ENCODE measurements around the gene FER. TPM values are rescaled to one million over a fixed set of nuclear protein-coding genes. Genes with fewer than 3 reads are reported as not detected.

Gene FER
- polyA plus RNA-seq, 1 donor (not counting 4 experiments of a cell fraction or from before 2014, with no cell fraction given): 17.1 TPM

DNA sequence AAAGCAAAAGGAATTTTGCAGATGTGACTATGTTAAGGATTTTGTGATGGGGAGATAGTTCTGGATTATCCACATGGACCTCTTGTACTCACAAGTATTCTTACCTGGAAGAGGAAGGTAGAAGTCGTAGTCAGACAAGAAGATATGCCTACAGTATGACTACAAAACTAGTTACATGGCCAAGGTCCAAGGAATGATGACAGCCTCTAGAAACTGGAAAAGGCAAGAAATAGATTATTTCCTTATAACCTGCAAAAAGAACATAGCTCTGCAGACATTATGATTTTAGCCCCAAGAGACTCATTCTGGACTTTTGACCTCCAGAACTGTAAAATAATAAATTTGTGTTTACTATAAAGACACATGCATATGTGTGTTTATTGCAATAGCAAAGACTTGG is 226.9 kb downstream of the FER start:
- no peak for FAIRE-seq
- Histone ChIP-seq H3K4me1 (ENCODE audit: control insufficient read depth, extremely low read depth, insufficient read depth, low read length) (no peaks in the 10 kb centered on the region), H3K9me1 (ENCODE audit: control insufficient read depth, extremely low read depth, insufficient read depth, low read length) (no peaks in the 10 kb centered on the region), H3K4me3 (ENCODE audit: control insufficient read depth in 2 of 3, extremely low read depth in 1 of 3, insufficient read depth in 2 of 3, low read depth in 1 of 3, low read length in 3 of 3) (no peak overlapping the region), H3K9ac (ENCODE audit: control insufficient read depth, extremely low read depth, insufficient read depth, low read length) (no peak overlapping the region), H3K4me2 (ENCODE audit: control insufficient read depth, extremely low read depth, insufficient read depth, low read depth, low read length) (no peak overlapping the region), H3K36me3 (ENCODE audit: control insufficient read depth in 2 of 2, extremely low read depth in 1 of 2, insufficient read depth in 2 of 2, low read length in 2 of 2) (no peaks in the 10 kb centered on the region), H3K9me3 (ENCODE audit: control insufficient read depth, low read depth, low read length) (no peaks in the 10 kb centered on the region), H4K20me1 (ENCODE audit: control insufficient read depth, extremely low read depth, insufficient read depth, low read length) (no peaks in the 10 kb centered on the region), H3K27me3 (ENCODE audit: control insufficient read depth, extremely low read depth, insufficient read depth, low read length) (no peaks in the 10 kb centered on the region), H3K27ac (ENCODE audit: control insufficient read depth, insufficient read depth, low read length) (no peak overlapping the region), H3K79me2 (ENCODE audit: control insufficient read depth, insufficient read depth, low read length) (no peaks in the 10 kb centered on the region), H2AFZ (ENCODE audit: control insufficient read depth, low read length) (no peak overlapping the region)
- dilution Hi-C loops (cut with MboI; ENCODE audit: extremely low pct_ligation_motif_present, low sequenced_read_pairs): no loop called here
- no peak for TF ChIP-seq EZH2 (IDR thresholded peaks at IDR 0.05; ENCODE audit: low read length)
- TF ChIP-seq, protein P1, sequence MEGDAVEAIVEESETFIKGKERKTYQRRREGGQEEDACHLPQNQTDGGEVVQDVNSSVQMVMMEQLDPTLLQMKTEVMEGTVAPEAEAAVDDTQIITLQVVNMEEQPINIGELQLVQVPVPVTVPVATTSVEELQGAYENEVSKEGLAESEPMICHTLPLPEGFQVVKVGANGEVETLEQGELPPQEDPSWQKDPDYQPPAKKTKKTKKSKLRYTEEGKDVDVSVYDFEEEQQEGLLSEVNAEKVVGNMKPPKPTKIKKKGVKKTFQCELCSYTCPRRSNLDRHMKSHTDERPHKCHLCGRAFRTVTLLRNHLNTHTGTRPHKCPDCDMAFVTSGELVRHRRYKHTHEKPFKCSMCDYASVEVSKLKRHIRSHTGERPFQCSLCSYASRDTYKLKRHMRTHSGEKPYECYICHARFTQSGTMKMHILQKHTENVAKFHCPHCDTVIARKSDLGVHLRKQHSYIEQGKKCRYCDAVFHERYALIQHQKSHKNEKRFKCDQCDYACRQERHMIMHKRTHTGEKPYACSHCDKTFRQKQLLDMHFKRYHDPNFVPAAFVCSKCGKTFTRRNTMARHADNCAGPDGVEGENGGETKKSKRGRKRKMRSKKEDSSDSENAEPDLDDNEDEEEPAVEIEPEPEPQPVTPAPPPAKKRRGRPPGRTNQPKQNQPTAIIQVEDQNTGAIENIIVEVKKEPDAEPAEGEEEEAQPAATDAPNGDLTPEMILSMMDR (optimal IDR thresholded peaks at IDR 0.05 in 1 of 3, IDR thresholded peaks at IDR 0.05 in 1 of 3, conservative IDR thresholded peaks at IDR 0.05 in 1 of 3; ENCODE audit: extremely low read depth in 1 of 3, insufficient read depth in 2 of 3, low read length in 3 of 3): no peak
- DNase-seq (ENCODE audit: low read depth, low spot score): no peak

DNA sequence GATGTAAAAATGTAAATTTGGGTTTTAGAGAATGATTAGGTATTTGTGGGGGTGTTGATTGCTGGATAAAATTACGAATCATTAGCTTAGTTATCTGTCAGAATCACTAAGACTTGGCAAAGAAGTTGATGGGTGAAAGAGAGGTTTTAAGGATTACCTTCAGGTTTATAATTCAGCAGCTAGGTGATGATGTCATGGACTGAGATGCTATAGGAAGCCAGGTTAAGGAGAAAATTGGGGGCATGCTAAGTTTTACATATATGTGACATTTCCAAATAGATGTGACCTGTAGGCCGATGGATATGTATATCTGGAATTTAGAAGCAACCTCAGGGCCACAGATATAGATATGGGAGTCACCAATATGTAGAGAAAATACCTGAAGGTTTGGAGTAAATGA is 228.0 kb downstream of the FER start:
- no peaks in the 10 kb centered on the region for H3K4me1 ChIP-seq (ENCODE audit: control insufficient read depth, extremely low read depth, insufficient read depth, low read length)
- dilution Hi-C loops (cut with MboI; ENCODE audit: extremely low pct_ligation_motif_present, low sequenced_read_pairs): no loop called here
- H3K9me3 ChIP-seq (ENCODE audit: control insufficient read depth, low read depth, low read length): no peaks in the 10 kb centered on the region
- H3K9me1 ChIP-seq (ENCODE audit: control insufficient read depth, extremely low read depth, insufficient read depth, low read length): no peaks in the 10 kb centered on the region
- no peaks in the 10 kb centered on the region for H4K20me1 ChIP-seq (ENCODE audit: control insufficient read depth, extremely low read depth, insufficient read depth, low read length)
- H3K4me3 ChIP-seq (ENCODE audit: control insufficient read depth in 2 of 3, extremely low read depth in 1 of 3, insufficient read depth in 2 of 3, low read depth in 1 of 3, low read length in 3 of 3): no peak overlapping the region
- no peak for DNase-seq (ENCODE audit: low read depth, low spot score)
- FAIRE-seq: no peak
- no peaks in the 10 kb centered on the region for H3K79me2 ChIP-seq (ENCODE audit: control insufficient read depth, insufficient read depth, low read length)
- no peak overlapping the region for H2AFZ ChIP-seq (ENCODE audit: control insufficient read depth, low read length)
- H3K27me3 ChIP-seq (ENCODE audit: control insufficient read depth, extremely low read depth, insufficient read depth, low read length): no peaks in the 10 kb centered on the region
- H3K4me2 ChIP-seq (ENCODE audit: control insufficient read depth, extremely low read depth, insufficient read depth, low read depth, low read length): no peak overlapping the region
- no peak for TF ChIP-seq EZH2 (IDR thresholded peaks at IDR 0.05; ENCODE audit: low read length)
- TF ChIP-seq, protein P1 (optimal IDR thresholded peaks at IDR 0.05 in 1 of 3, IDR thresholded peaks at IDR 0.05 in 1 of 3, conservative IDR thresholded peaks at IDR 0.05 in 1 of 3; ENCODE audit: extremely low read depth in 1 of 3, insufficient read depth in 2 of 3, low read length in 3 of 3): no peak
- H3K36me3 ChIP-seq (ENCODE audit: control insufficient read depth in 2 of 2, extremely low read depth in 1 of 2, insufficient read depth in 2 of 2, low read length in 2 of 2): no peaks in the 10 kb centered on the region
- no peak overlapping the region for H3K27ac ChIP-seq (ENCODE audit: control insufficient read depth, insufficient read depth, low read length)
- no peak overlapping the region for H3K9ac ChIP-seq (ENCODE audit: control insufficient read depth, extremely low read depth, insufficient read depth, low read length)

Data from keratinocyte (primary cell).